ENCODE data around the gene WNT3. TPM values are rescaled to one million over a fixed set of nuclear protein-coding genes. Genes with fewer than 3 reads are reported as not detected.

The WNT3 gene
- total and polyA plus RNA-seq, 4 donors: 0.19 to 4.3 (median 2.7) TPM

- WGBS: 98% methylated on average over 3 of the region's 3 CpGs
- Histone ChIP-seq H3K9ac (ENCODE audit: low read depth in 1 of 2, low read length in 2 of 2) (no peak overlapping the region), H3K27ac (ENCODE audit: low read depth in 1 of 2, low read length in 2 of 2) (no peak overlapping the region), H3K4me1 (ENCODE audit: control insufficient read depth in 4 of 4, insufficient read depth in 4 of 4, low read length in 3 of 4) (peaks cover 0 to 12% (median 7%) of the 10 kb centered on the region in 4 donors), H3K27me3 (ENCODE audit: control insufficient read depth in 4 of 4, insufficient read depth in 4 of 4, low read length in 3 of 4) (no peaks in the 10 kb centered on the region), H3K4me3 (ENCODE audit: low read depth in 1 of 3, low read length in 3 of 3) (no peak overlapping the region), H3K9me3 (ENCODE audit: control insufficient read depth in 4 of 4, low read length in 3 of 4) (no peaks in the 10 kb centered on the region), H3K36me3 (ENCODE audit: control insufficient read depth in 4 of 4, insufficient read depth in 3 of 4, low read depth in 1 of 4, low read length in 3 of 4) (no peaks in the 10 kb centered on the region)
- DNase-seq (ENCODE audit: low spot score): no peak
- no peak for TF ChIP-seq GABPA (IDR thresholded peaks at IDR 0.05 in 1 of 2, conservative IDR thresholded peaks at IDR 0.05 in 1 of 2)
- TF ChIP-seq TAF1 (conservative IDR thresholded peaks at IDR 0.05): no peak
- no peak for TF ChIP-seq RXRA (IDR thresholded peaks at IDR 0.05)
- TF ChIP-seq FOXA1 (IDR thresholded peaks at IDR 0.05): no peak
- no peak for TF ChIP-seq HNF4A (conservative IDR thresholded peaks at IDR 0.05)
- no peak for TF ChIP-seq YY1 (IDR thresholded peaks at IDR 0.05)
- TF ChIP-seq NR2F2 (IDR thresholded peaks at IDR 0.05): no peak
- no peak for TF ChIP-seq ATF3 (IDR thresholded peaks at IDR 0.05)
- TF ChIP-seq CTCF (IDR thresholded peaks at IDR 0.05; ENCODE audit: low read depth, low read length, missing input control): no peak
- TF ChIP-seq ZBTB33 (IDR thresholded peaks at IDR 0.05): no peak
- no peak for TF ChIP-seq SP1 (IDR thresholded peaks at IDR 0.05)
- TF ChIP-seq MAX (IDR thresholded peaks at IDR 0.05): no peak
These were observed 36.0 kb upstream of the WNT3 start for GRCh38 chr17:46854515-46854914.

- H3K27ac ChIP-seq (ENCODE audit: low read depth in 1 of 2, low read length in 2 of 2): no peak overlapping the region
- H3K27me3 ChIP-seq (ENCODE audit: control insufficient read depth in 4 of 4, insufficient read depth in 4 of 4, low read length in 3 of 4): no peaks in the 10 kb centered on the region
- no peak overlapping the region for H3K4me3 ChIP-seq (ENCODE audit: low read depth in 1 of 3, low read length in 3 of 3)
- H3K4me1 ChIP-seq (ENCODE audit: control insufficient read depth in 4 of 4, insufficient read depth in 4 of 4, low read length in 3 of 4): peaks cover 0 to 12% (median 7%) of the 10 kb centered on the region in 4 donors
- no peak overlapping the region for H3K9ac ChIP-seq (ENCODE audit: low read depth in 1 of 2, low read length in 2 of 2)
- 88% methylated on average over 6 of the region's 6 CpGs for WGBS
- no peaks in the 10 kb centered on the region for H3K9me3 ChIP-seq (ENCODE audit: control insufficient read depth in 4 of 4, low read length in 3 of 4)
- H3K36me3 ChIP-seq (ENCODE audit: control insufficient read depth in 4 of 4, insufficient read depth in 3 of 4, low read depth in 1 of 4, low read length in 3 of 4): no peaks in the 10 kb centered on the region
- DNase-seq (ENCODE audit: low spot score): no peak
- TF ChIP-seq RXRA (IDR thresholded peaks at IDR 0.05): no peak
- TF ChIP-seq CTCF (IDR thresholded peaks at IDR 0.05; ENCODE audit: low read depth, low read length, missing input control): no peak
- no peak for TF ChIP-seq RAD21 (IDR thresholded peaks at IDR 0.05)
- no peak for TF ChIP-seq JUND (IDR thresholded peaks at IDR 0.05)
- no peak for TF ChIP-seq SP1 (IDR thresholded peaks at IDR 0.05)
- no peak for TF ChIP-seq EGR1 (IDR thresholded peaks at IDR 0.05; ENCODE audit: low read depth in 2 of 2)
- TF ChIP-seq MAX (IDR thresholded peaks at IDR 0.05): no peak
- TF ChIP-seq HNF4G (IDR thresholded peaks at IDR 0.05): no peak
- TF ChIP-seq FOXA2 (IDR thresholded peaks at IDR 0.05): no peak
- no peak for TF ChIP-seq ZBTB33 (IDR thresholded peaks at IDR 0.05)
- no peak for TF ChIP-seq FOXA1 (IDR thresholded peaks at IDR 0.05)
- TF ChIP-seq TAF1 (conservative IDR thresholded peaks at IDR 0.05): no peak
- no peak for TF ChIP-seq GABPA (IDR thresholded peaks at IDR 0.05 in 1 of 2, conservative IDR thresholded peaks at IDR 0.05 in 1 of 2)
- no peak for TF ChIP-seq YY1 (IDR thresholded peaks at IDR 0.05)
- no peak for TF ChIP-seq HNF4A (conservative IDR thresholded peaks at IDR 0.05)
- no peak for TF ChIP-seq REST (IDR thresholded peaks at IDR 0.05)
- TF ChIP-seq NR2F2 (IDR thresholded peaks at IDR 0.05): no peak
These were observed 35.5 kb upstream of the WNT3 start for GRCh38 chr17:46853896-46854444.
